ENCODE results near the gene TACR1.

The TACR1 gene

GRCh38 chr2:75123876-75124275, 75.4 kb downstream of the TACR1 start:
- no peak overlapping the region for H3K27ac ChIP-seq

GRCh38 chr2:75113231-75113869, 86.0 kb downstream of the TACR1 start:
- no peak overlapping the region for H3K27ac ChIP-seq
- TF ChIP-seq, protein P1, sequence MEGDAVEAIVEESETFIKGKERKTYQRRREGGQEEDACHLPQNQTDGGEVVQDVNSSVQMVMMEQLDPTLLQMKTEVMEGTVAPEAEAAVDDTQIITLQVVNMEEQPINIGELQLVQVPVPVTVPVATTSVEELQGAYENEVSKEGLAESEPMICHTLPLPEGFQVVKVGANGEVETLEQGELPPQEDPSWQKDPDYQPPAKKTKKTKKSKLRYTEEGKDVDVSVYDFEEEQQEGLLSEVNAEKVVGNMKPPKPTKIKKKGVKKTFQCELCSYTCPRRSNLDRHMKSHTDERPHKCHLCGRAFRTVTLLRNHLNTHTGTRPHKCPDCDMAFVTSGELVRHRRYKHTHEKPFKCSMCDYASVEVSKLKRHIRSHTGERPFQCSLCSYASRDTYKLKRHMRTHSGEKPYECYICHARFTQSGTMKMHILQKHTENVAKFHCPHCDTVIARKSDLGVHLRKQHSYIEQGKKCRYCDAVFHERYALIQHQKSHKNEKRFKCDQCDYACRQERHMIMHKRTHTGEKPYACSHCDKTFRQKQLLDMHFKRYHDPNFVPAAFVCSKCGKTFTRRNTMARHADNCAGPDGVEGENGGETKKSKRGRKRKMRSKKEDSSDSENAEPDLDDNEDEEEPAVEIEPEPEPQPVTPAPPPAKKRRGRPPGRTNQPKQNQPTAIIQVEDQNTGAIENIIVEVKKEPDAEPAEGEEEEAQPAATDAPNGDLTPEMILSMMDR (conservative IDR thresholded peaks at IDR 0.05), result no peak

More at GRCh38 chr2:75123876-75124275, 75.4 kb downstream of the TACR1 start:
- TF ChIP-seq, protein P1 (conservative IDR thresholded peaks at IDR 0.05), result no peak

GRCh38 chr2:75108937-75109482, 90.3 kb downstream of the TACR1 start:
- TF ChIP-seq, protein P1 (conservative IDR thresholded peaks at IDR 0.05), result no peak
- no peak overlapping the region for H3K27ac ChIP-seq

DNA sequence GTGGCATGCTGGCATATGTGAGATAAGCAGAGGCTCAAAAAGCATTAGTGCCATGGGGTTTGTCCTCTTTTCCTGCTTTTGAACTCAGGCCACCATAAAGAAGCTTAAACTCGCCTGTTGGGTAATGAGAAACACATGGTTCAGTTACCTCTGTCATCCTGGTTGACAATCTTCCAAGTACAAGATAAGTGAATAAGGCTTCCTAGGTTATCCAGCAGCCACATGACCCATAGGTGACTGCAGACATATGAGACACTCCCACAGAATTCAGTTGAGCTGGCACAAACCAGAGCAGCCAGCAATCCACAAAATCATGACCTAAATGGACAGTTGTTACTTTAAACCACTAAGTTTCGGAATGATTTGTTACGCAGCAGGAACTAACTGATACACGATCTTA, 97.3 kb downstream of the TACR1 start:
- no peak overlapping the region for H3K27ac ChIP-seq

DNA sequence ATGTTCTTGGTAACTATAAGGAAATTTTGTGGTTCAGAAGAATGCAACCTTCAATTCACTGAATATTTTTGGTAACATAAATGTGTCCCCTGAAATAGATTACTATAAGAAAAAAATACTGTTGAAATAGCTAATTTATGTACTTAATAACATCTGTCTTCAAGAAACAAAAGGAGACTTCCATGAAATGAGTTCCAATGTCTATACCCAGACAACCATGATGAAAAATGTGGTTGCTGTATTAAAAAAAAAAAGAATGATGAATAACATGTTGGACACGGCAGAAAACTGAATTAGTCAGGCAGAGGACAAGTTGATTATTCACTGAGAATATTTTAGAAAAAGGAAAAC, 98.5 kb downstream of the TACR1 start:
- no peak overlapping the region for H3K27ac ChIP-seq
- TF ChIP-seq, protein P1 (conservative IDR thresholded peaks at IDR 0.05), result no peak

More for the DNA sequence above, 97.3 kb downstream of the TACR1 start:
- TF ChIP-seq, protein P1 (conservative IDR thresholded peaks at IDR 0.05), result no peak

- H3K27ac ChIP-seq, result no peak overlapping the region
Measured at GRCh38 chr2:75100011-75100800, 99.1 kb downstream of the TACR1 start.

DNA sequence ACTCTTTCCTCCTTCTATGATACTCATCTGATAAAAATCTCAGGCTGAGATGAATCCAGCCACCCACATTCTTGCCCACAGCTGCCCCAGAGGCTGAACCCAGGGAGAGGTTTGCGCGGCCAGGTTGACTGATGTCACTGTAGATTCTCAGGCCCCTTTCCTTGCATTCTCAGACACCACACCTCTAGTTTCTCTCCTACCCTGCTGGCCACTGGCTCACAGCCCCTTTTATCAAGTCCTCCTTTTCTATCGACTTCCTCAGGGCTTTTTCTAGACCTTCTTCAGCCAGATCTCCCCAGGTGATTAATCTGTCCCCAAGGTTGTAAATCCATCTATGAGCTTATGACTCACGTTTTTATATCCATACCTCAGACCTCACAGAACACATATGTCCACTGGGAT, 99.8 kb downstream of the TACR1 start:
- no peak overlapping the region for H3K27ac ChIP-seq
- TF ChIP-seq, protein P1 (conservative IDR thresholded peaks at IDR 0.05), result no peak

More at GRCh38 chr2:75100011-75100800, 99.1 kb downstream of the TACR1 start:
- TF ChIP-seq, protein P1 (conservative IDR thresholded peaks at IDR 0.05), result no peak
